ENCODE results near the gene ZFAND3.

- TF ChIP-seq CTCF (IDR thresholded peaks at IDR 0.05 in 8 of 11, conservative IDR thresholded peaks at IDR 0.05 in 3 of 11) (no peak), POLR2A (IDR thresholded peaks at IDR 0.05) (no peak), POLR2AphosphoS5 (IDR thresholded peaks at IDR 0.05) (no peak)
These were observed 260.0 kb downstream of the ZFAND3 start for GRCh38 chr6:38079537-38079936.

All from spleen (tissue), 7 donors.